Measurements from ENCODE around the gene TNNT3.

The TNNT3 gene

DNA sequence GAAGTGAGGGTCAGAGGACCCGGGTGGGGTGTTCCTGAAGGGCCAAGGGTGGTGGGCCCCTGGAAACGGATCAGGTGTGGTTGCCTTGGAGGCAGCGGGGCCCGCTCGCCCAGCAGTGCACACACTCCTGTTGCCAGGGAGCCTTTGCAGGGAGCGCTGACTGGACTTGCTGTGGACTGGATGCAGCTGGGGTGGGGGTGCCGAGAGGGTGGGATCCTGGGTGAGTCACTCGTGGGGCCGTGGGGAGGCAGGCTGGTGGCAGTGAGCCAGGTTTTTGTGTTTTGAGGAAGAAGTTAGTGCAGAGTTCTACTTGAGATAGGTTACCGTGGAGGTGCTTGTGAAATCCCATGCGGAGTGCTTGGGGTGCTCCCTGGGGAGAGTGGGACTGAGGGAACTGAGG, 28.9 kb downstream of the TNNT3 start:
- H3K4me3 ChIP-seq (ENCODE audit: low read depth, low read length), result no peak overlapping the region
- TF ChIP-seq, protein P1, sequence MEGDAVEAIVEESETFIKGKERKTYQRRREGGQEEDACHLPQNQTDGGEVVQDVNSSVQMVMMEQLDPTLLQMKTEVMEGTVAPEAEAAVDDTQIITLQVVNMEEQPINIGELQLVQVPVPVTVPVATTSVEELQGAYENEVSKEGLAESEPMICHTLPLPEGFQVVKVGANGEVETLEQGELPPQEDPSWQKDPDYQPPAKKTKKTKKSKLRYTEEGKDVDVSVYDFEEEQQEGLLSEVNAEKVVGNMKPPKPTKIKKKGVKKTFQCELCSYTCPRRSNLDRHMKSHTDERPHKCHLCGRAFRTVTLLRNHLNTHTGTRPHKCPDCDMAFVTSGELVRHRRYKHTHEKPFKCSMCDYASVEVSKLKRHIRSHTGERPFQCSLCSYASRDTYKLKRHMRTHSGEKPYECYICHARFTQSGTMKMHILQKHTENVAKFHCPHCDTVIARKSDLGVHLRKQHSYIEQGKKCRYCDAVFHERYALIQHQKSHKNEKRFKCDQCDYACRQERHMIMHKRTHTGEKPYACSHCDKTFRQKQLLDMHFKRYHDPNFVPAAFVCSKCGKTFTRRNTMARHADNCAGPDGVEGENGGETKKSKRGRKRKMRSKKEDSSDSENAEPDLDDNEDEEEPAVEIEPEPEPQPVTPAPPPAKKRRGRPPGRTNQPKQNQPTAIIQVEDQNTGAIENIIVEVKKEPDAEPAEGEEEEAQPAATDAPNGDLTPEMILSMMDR (IDR thresholded peaks at IDR 0.05; ENCODE audit: low read depth, low read length, missing control alignments), result no peak
- no peak for DNase-seq (ENCODE audit: low read depth)

DNA sequence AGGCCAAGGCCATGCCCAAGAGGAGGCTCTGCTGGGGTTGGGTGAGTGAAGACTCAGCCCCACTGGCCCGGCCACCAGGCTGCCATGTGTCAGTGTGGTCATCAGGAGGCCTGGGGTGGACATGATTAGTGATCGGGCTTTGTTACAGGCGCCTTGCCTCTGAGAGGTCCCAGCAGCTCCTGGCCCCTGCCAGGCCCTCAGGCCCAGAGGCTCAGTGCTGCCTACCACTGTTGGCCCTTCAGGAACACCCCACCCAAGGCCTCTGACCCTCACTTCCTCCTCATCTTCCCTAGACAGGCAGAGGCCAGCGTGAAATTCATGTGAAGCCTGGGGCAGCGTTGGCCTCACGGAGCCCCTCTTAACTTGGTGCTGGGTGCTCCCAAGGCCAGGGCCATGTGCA, 29.8 kb downstream of the TNNT3 start:
- no peak for DNase-seq (ENCODE audit: low read depth)
- TF ChIP-seq, protein P1 (IDR thresholded peaks at IDR 0.05; ENCODE audit: low read depth, low read length, missing control alignments), result no peak
- H3K4me3 ChIP-seq (ENCODE audit: low read depth, low read length), result no peak overlapping the region

DNA sequence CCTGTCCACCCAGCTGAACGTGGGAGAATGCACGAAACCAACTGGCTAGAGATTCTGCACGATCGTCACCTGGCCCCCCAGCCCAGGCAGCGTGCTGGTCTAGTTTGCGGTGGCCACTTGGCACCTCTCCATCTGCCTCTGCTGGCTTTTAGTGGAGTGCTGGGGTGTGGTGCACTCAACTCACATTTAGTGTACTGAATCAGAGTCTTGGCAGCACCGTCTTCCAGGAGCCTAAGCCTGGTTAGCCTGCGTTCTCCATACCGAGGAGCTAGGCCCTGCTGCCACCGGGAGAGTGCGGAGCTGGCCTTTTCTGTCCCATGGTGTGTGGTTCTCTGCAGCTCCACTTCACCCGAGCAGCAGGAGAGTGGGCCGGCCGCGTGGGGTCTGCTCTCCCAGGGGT, 30.4 kb downstream of the TNNT3 start:
- no peak overlapping the region for H3K4me3 ChIP-seq (ENCODE audit: low read depth, low read length)

DNA sequence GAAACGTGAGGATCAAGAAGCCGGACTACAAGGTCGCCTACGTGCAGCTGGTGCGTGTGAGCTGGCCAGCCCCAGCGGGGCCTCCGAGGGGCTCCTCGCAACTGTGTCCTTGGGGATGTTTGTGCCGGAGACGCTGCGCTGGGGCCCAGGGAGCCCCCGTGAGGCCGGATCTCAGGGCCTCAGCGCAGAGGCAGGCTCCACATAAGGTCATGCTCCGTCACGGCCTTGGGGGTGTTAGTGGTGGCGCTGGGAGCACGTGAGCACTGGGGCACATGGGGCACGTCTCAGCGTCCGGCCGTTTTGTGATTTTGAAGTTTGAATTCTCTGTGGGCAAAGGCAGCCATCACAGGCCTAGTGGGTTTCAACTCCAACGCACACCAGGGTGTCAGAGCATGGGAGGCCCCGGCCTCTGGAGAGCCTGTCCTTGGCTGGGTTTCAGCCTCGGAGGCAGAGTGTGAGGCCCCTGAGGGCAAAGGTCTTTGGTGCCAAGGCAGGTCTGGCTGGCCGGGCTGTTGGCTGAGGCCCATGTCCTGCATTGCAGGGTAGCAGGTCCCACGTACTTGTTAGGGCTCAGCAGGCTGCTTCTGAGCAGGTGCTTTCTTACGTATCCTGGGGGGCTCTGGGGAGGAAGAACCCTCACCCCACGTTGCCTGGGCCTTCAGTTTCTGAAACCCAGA, 33.4 kb downstream of the TNNT3 start:
- no peak for DNase-seq (ENCODE audit: low read depth)
- TF ChIP-seq, protein P1 (IDR thresholded peaks at IDR 0.05; ENCODE audit: low read depth, low read length, missing control alignments), result no peak
- no peak overlapping the region for H3K4me3 ChIP-seq (ENCODE audit: low read depth, low read length)

More for the DNA sequence above, 30.4 kb downstream of the TNNT3 start:
- TF ChIP-seq, protein P1 (IDR thresholded peaks at IDR 0.05; ENCODE audit: low read depth, low read length, missing control alignments), result no peak
- DNase-seq (ENCODE audit: low read depth), result no peak

DNA sequence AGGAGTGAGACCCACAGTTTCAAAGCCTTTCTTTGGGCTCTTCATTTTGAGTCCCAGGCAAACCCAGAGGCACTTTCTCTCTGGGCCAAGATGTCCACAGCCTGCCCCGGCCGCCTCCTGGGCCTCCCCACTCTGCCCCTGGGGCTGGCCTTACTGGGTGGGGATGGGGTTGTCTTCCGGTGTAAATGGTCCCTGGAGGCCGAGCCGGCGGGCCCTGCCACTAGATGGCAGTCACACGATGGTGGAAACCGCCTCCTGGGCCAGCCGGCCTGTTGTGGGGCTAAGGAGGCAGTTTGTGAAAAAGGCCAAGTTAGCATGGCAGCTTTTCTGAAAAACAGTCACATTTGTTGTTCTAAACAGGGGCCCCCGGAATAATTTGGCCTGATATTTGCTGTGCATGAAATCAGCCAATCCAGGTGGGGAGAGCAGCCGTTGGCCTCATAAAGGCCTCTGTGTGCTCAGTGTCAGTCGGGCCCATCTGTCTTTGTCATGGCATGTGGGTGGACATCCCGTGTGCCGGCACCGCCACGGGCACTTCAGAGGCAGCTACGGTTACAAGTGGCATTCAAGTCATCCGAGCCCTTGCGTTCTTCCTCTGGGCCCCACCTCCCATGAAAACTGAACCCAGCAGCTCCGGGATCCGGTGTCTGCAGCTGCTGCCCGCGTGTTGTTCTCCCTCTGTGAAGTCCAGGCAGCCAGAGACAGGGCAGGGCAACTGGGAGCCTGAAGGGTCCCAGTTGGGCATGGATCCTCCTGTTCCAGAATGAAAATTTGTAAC, 34.2 kb downstream of the TNNT3 start:
- TF ChIP-seq, protein P1 (IDR thresholded peaks at IDR 0.05; ENCODE audit: low read depth, low read length, missing control alignments), result no peak
- H3K4me3 ChIP-seq (ENCODE audit: low read depth, low read length), result no peak overlapping the region
- DNase-seq (ENCODE audit: low read depth), result no peak

DNA sequence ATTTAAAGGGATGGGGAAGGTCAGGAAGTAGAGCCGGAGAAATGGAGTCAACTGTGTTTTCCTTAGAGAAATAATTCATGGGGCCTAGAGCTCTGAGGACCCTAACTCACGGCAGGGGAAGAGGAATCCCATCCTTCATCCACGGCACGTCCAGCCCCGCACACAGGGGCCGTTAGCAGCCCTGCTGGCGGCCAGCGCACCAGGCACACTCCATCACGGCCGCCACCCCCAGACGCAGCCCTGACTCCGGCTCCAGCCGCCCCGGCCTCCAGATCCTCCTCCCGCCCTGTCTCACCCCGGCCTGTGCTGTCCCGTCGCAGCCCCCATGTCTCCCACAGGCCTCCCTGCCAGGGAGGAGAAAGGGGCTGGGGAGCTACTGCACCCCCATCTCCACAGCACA, 38.9 kb downstream of the TNNT3 start:
- no peak overlapping the region for H3K4me3 ChIP-seq (ENCODE audit: low read depth, low read length)
- TF ChIP-seq, protein P1 (IDR thresholded peaks at IDR 0.05; ENCODE audit: low read depth, low read length, missing control alignments), result no peak
- no peak for DNase-seq (ENCODE audit: low read depth)

All from GM12864 (cell line).